Activated CD8-positive, alpha-beta memory T cell treated with anti-CD3 and anti-CD28 coated beads for 1 hour (primary cell): Measurements from ENCODE around the gene TMEM217.

Experiments used
- DNase-seq, 2 donors: peaks; one replicate each; pipeline ENCODE4 v3.0.0-alpha.2; 2020; ENCODE audit warnings: low read depth in 1 of 2; ENCODE audit errors: extremely low read depth in 1 of 2

Gene TMEM217

GRCh38 chr6:37280162-37280887, 22.4 kb upstream of the TMEM217 start:
- DNase-seq: no peak

- no peak for DNase-seq
Measured at GRCh38 chr6:37279366-37280134, 21.6 kb upstream of the TMEM217 start.

DNA sequence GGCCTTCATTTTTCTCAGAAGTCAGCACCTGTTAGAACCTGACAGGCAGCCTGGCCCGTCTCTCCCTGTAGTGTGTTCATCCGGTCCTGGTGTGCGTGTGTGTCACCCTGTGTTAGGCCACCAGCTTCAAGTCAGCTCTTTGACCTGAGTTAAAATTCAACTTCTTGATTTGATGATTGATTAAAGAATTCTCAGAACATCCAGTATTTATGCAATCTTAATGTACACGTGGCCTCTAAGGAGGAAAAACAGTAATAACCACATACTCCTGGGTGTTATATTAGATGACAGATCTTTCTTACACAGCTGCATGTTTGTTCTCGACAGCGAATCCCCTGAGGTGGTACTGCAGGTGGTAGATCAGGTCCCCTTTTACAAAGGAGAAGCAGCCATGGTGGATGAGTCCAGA, 19.1 kb upstream of the TMEM217 start:
- DNase-seq: no peak

- DNase-seq: no peak
Measured at GRCh38 chr6:37275350-37275749, 17.4 kb upstream of the TMEM217 start.

DNA sequence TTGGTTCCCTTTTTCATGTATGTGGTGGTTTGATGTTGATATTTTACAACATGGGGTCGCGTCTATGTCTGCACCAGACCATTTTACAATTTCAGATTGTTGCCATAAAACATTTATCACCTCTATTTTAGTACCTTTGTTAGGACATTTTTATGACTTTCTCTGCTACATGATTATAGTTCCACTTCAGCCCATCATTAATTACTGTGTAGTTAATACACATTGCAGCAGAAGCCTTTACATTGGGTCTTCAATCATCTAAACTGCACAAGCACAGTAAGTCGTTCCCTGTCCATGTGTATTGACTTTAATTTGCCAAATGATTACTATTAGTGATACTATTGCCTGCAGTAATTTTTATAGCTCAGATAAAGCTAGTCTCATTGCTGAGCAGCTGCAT, 15.7 kb upstream of the TMEM217 start:
- DNase-seq: no peak

DNA sequence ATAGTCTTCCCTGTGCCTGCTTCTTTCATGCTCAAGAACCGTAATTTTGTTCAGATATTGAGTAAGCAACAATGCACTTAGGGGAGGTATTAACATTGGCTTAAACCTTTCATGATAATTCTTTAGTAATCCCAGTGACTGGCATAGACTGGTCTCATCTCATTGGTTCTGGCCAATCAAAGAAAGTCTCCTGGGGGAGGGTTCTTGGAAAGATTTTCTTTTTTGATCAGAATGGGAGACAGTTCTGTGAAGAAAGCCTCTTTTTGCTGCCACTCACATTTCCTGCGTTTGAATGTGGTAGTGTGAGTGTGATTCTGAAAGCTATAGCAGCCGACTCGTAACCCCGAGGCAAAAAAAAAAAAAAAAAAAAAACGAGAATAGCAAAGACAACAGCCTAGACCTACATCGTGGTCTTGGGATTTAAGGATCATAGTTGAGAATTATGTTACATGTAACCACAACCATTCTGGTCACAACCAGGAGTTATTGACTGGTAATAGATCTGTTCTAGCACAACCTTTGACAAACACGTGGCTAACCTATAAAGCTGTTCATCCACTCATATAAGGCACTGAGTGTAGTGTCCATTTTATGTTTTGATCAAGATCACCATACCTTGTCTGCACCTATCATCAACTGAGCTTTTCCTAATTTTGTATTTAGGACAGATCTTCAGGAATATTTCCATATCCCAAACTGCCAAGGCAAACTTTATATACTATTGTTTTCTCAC, 15.1 kb upstream of the TMEM217 start:
- DNase-seq: no peak

DNA sequence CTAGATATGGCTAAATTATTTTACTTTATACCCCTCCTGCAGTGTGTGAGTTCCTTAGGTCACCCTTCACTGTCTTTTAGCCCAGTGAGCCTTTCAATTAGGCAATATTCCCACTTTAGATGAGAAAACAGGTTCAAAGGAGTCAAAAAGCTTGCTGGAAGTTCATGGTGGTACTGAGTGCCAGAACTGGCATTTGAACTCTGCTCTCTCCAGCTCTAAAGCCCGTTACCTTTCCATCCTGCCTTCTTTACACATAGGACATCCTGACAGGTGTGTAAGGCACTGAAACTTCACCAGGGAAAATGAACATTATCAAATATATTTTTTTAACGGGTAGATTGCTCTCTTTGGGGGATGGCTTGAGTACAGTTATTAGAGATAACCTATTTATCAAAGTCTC, 11.2 kb upstream of the TMEM217 start:
- DNase-seq: no peak

DNA sequence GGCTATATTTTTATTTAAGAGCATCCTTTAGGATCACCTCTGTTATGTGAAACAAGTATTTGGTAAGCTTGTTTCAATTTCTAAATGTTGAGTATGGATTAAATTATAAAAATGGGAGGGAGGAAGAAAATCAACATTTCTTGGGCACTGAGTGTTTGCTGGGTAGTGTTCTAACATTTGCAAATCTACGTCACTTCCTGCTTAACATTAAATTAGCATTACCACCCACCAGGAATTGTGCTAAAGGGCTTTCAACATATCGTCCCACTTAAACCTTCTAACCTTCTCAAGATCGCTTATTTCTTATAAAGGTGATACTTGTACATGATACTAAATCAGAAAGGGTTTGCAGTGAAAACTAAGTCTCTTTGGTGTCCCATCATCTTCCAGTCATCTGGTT, 7.9 kb upstream of the TMEM217 start:
- no peak for DNase-seq

- DNase-seq: no peak
Measured at GRCh38 chr6:37265001-37265400, 7.1 kb upstream of the TMEM217 start.

GRCh38 chr6:37262446-37263026, 4.6 kb upstream of the TMEM217 start:
- DNase-seq: no peak

DNA sequence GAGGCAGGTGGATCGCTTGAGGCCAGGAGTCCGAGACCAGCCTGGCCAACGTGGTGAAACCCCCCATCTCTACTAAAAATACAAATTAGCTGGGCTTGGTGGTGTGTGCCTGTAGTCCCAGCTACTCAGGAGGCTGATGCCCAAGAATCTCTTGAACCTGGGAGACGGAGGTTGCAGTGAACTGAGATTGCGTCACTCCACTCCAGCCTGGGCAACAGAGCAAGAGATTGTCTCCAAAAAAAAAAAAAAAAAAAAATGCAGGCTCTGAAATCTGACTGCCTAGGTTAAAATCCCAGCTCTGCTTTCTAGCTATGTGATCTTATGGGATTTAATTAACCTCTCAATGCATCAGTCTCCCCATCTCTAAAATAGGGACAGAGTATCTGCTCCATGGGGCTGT, 3.3 kb upstream of the TMEM217 start:
- DNase-seq: no peak

- no peak for DNase-seq
Measured at GRCh38 chr6:37260444-37260843, 2.5 kb upstream of the TMEM217 start.

GRCh38 chr6:37260040-37260439, 2.1 kb upstream of the TMEM217 start:
- no peak for DNase-seq

DNA sequence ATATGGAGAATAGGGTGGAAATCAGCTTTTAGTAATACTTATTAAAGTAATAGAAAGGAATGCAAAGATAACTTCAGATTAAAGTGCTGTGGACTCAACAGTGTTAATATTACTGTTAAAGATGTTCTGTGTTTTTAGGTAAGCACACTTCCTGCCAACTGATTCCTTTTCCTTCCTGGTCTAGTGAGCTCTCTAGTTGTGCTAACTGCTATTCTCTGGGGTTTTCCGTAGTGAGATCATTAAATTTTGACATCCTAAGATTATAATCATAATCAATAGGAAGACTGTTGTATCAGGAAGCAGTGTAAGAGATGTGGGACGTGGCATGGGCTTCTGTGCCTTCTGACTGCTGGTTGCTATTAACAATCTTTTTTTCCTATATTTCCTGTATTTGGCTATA, 1.2 kb upstream of the TMEM217 start:
- DNase-seq: no peak

DNA sequence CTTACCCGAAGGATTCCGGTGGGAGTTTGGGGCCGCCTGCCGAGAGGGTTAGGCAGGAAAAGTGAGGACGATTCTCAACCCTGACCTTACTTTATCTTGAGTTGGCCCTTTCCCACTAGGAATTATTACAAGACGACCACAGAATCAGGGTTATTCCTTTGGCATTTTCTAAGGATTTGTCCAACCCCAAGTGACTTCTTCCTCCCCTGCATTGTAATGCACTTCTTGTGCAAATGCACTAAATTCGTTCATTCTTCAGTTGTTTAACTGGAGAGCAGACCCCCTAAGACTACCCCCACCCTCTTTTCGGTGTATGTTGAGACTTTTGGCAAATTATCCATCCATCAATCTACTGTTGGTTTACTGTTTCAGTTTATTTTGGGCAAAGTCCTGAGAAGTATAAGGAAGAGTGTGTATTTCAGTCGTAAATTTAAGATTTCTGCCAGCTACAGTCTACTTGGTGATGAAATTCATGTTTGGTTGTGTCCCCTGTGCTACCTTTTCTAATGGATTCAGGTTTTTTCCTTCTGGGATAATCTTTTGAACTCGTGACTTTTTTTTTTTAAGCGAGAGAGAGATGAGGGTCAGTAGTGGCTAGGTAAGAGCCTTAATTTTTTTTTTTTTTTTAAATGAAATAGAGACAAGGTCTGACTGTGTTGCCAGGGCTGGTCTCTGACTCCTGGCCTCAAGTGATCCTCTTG, 611 bp upstream of the TMEM217 start:
- no peak for DNase-seq

GRCh38 chr6:37257320-37257633, 667 bp downstream of the TMEM217 start:
- DNase-seq: no peak

- DNase-seq: no peak
Measured at GRCh38 chr6:37256692-37257319, 1.1 kb downstream of the TMEM217 start.

GRCh38 chr6:37254881-37255280, 3.1 kb downstream of the TMEM217 start:
- DNase-seq: no peak

GRCh38 chr6:37253486-37254007, 4.4 kb downstream of the TMEM217 start:
- no peak for DNase-seq

- DNase-seq: no peak
Measured at GRCh38 chr6:37251211-37251780, 6.6 kb downstream of the TMEM217 start.
